Colonic mucosa (tissue), 4 donors: Measurements from ENCODE around the gene FAM98B. TPM values are rescaled to one million over a fixed set of nuclear protein-coding genes. Genes with fewer than 3 reads are reported as not detected.

Experiments
- DNase-seq: peaks from one replicate; pipeline ENCODE4 v3.0.0-alpha.2; 2020
- H3K27ac ChIP-seq: fragments of 200-600 bp; one replicate; pipeline ENCODE4 v1.8.0; 2021
- H3K27me3 ChIP-seq: fragments of 200-600 bp; one replicate; pipeline ENCODE4 v1.8.0; 2021
- H3K36me3 ChIP-seq: fragments of 200-600 bp; one replicate; pipeline ENCODE4 v1.8.0; 2021
- H3K4me1 ChIP-seq: fragments of 200-600 bp; one replicate; pipeline ENCODE4 v1.8.0; 2021; ENCODE audit warnings: mild to moderate bottlenecking
- H3K4me3 ChIP-seq: fragments of 200-600 bp; one replicate; pipeline ENCODE4 v1.8.0; 2021
- H3K9ac ChIP-seq, 2 donors: one replicate each; pipeline ENCODE4 v1.7.0; 2013; ENCODE audit warnings: control low read depth in 2 of 2, low read depth in 2 of 2, low read length in 2 of 2
- H3K9me3 ChIP-seq: fragments of 200-600 bp; one replicate; pipeline ENCODE4 v1.8.0; 2021
- intact Hi-C: fragments of 100-400 bp; cut with DNase I; formaldehyde crosslinking; loops from one replicate; pipeline ENCODE4 v1.14.1; 2022
- total RNA-seq, 2 donors: library from RNA; stranded (reverse); fragmentation: NEBNext Ultra II Directional in 1 of 2; extraction: Animal tissue kit (Norgen Biotek cat#: 25700) in 1 of 2; gene quantifications; one replicate each; pipeline ENCODE4 v1.2.1, GENCODE V29; 2021
- TF ChIP-seq, protein P1 (sequence below): fragments of 200-600 bp; IDR thresholded peaks from one replicate; pipeline ENCODE4 v1.8.0; 2022; ENCODE audit warnings: antibody characterized with exemption, mild to moderate bottlenecking
- donor health status: healthy.
- donor health status: DM: no; HTN: no; CAD: no.
- donor health status: DM: no; HTN: no; CAD: no.

The FAM98B gene
- total RNA-seq, 2 donors from 2014 or later: 20.0 to 20.9 TPM

GRCh38 chr15:38528294-38528693 is 74.4 kb downstream of the FAM98B start:
- no peaks in the 10 kb centered on the region for H3K27me3 ChIP-seq

GRCh38 chr15:38530113-38530512 is 76.2 kb downstream of the FAM98B start:
- H3K9ac ChIP-seq: no peak overlapping the region

More at GRCh38 chr15:38528294-38528693, 74.4 kb downstream of the FAM98B start:
- H3K36me3 ChIP-seq: no peaks in the 10 kb centered on the region
- no peak overlapping the region for H3K27ac ChIP-seq
- H3K9ac ChIP-seq: no peak overlapping the region
- TF ChIP-seq, protein P1, sequence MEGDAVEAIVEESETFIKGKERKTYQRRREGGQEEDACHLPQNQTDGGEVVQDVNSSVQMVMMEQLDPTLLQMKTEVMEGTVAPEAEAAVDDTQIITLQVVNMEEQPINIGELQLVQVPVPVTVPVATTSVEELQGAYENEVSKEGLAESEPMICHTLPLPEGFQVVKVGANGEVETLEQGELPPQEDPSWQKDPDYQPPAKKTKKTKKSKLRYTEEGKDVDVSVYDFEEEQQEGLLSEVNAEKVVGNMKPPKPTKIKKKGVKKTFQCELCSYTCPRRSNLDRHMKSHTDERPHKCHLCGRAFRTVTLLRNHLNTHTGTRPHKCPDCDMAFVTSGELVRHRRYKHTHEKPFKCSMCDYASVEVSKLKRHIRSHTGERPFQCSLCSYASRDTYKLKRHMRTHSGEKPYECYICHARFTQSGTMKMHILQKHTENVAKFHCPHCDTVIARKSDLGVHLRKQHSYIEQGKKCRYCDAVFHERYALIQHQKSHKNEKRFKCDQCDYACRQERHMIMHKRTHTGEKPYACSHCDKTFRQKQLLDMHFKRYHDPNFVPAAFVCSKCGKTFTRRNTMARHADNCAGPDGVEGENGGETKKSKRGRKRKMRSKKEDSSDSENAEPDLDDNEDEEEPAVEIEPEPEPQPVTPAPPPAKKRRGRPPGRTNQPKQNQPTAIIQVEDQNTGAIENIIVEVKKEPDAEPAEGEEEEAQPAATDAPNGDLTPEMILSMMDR: no peak
- intact Hi-C loops: no loop called here
- no peak overlapping the region for H3K4me3 ChIP-seq
- DNase-seq: no peak
- H3K4me1 ChIP-seq: no peaks in the 10 kb centered on the region
- no peaks in the 10 kb centered on the region for H3K9me3 ChIP-seq

DNA sequence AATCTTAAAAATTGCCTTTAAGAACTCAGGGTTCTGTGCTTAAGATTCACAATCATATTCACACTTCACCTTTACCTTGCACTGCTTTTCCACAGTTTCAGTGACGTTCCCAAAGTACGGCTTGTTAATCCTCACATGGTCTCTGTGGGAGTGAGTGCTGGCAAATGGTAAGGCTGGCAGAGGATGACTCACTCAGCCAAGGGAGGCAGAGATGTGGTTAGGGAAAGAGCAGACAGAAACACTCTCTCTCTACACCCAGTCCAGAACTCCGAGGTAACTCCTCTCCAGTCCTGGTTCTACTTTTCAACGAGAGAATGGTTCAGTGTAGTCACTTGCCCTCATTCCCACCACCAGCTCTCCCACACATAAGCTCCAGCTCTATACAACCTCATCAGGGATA is 77.6 kb downstream of the FAM98B start:
- H3K4me1 ChIP-seq: no peaks in the 10 kb centered on the region
- DNase-seq: no peak
- no peaks in the 10 kb centered on the region for H3K27me3 ChIP-seq
- no peak overlapping the region for H3K27ac ChIP-seq
- TF ChIP-seq, protein P1: no peak
- no peak overlapping the region for H3K9ac ChIP-seq
- H3K4me3 ChIP-seq: no peak overlapping the region
- H3K36me3 ChIP-seq: no peaks in the 10 kb centered on the region
- H3K9me3 ChIP-seq: no peaks in the 10 kb centered on the region
- intact Hi-C loops: no loop called here

More at GRCh38 chr15:38530113-38530512, 76.2 kb downstream of the FAM98B start:
- no peak for DNase-seq
- H3K27ac ChIP-seq: no peak overlapping the region
- TF ChIP-seq, protein P1: no peak
- H3K4me3 ChIP-seq: no peak overlapping the region
- intact Hi-C loops: no loop called here
- H3K36me3 ChIP-seq: no peaks in the 10 kb centered on the region
- H3K27me3 ChIP-seq: no peaks in the 10 kb centered on the region
- H3K9me3 ChIP-seq: no peaks in the 10 kb centered on the region
- H3K4me1 ChIP-seq: no peaks in the 10 kb centered on the region

GRCh38 chr15:38532728-38533127 is 78.8 kb downstream of the FAM98B start:
- no peak overlapping the region for H3K9ac ChIP-seq
- intact Hi-C loops: no loop called here
- H3K36me3 ChIP-seq: no peaks in the 10 kb centered on the region
- no peak for DNase-seq
- H3K4me3 ChIP-seq: no peak overlapping the region
- TF ChIP-seq, protein P1: no peak
- H3K27ac ChIP-seq: no peak overlapping the region
- no peaks in the 10 kb centered on the region for H3K9me3 ChIP-seq
- H3K27me3 ChIP-seq: no peaks in the 10 kb centered on the region
- H3K4me1 ChIP-seq: no peaks in the 10 kb centered on the region

GRCh38 chr15:38533416-38533915 is 79.5 kb downstream of the FAM98B start:
- no peak overlapping the region for H3K27ac ChIP-seq
- H3K4me3 ChIP-seq: no peak overlapping the region
- no peaks in the 10 kb centered on the region for H3K36me3 ChIP-seq
- no peaks in the 10 kb centered on the region for H3K9me3 ChIP-seq
- no peaks in the 10 kb centered on the region for H3K27me3 ChIP-seq
- no peak overlapping the region for H3K9ac ChIP-seq
- intact Hi-C loops: no loop called here
- TF ChIP-seq, protein P1: no peak
- DNase-seq: no peak
- H3K4me1 ChIP-seq: no peaks in the 10 kb centered on the region
